Measurements from ENCODE around the gene DYNLL2. TPM values are rescaled to one million over a fixed set of nuclear protein-coding genes. Genes with fewer than 3 reads are reported as not detected.

Gene DYNLL2
- total and polyA plus RNA-seq, 3 experiments from 2014 or later: 1.4 to 41.0 (median 40.3) TPM

DNA sequence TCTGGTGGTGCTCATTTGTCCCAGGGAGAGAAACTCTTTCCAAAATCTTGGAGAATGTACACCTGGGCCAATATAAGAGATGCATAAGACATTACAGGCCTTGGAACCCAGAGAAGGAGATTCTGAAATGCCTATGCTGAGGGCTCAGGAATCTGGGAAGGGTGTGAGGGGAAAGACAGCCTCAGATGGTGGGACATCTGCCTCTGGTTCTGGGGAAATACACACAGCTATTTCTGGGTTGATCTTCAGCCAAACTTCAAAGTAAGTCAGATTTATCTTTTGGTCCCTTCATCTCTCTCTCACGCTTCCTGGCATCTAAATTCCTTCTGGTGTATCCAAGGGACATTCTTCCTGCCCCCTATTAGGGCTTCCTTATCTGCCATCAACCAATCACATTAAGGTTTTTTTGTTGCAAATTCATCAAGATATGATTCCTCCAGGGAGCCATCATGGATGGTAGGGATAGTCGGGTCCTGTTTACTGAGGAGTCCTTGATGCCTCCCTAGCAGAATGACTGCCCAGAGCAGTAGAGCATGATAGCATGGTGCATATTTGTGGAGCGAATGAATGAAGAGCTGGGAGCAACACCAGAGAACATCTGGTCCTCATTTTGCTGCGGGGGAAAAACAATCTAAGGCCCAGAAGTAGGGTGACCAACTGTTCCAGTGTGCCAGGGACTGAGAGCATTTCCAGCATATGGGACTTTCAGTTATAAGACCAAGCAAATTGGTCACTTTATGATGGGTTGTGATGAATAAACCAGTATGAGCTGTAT, 35.7 kb upstream of the DYNLL2 start:
- Histone ChIP-seq H3K27me3 (ENCODE audit: insufficient read depth, low read length, poor library complexity, severe bottlenecking) (peaks cover 7% of the 10 kb centered on the region), H3K4me1 (ENCODE audit: insufficient read depth, low read length) (no peaks in the 10 kb centered on the region), H3K9me3 (ENCODE audit: low read length) (no peaks in the 10 kb centered on the region), H3K27ac (ENCODE audit: low read depth, low read length) (no peak overlapping the region), H3K36me3 (ENCODE audit: insufficient read depth, low read length) (no peaks in the 10 kb centered on the region), H3K4me3 (ENCODE audit: low read length) (no peak overlapping the region)
- Mint-ChIP-seq H3K27ac (peak overlapping the region in 1 of 8 donors; percentile 2), H3K36me3 (peaks cover 0 to 6% (median 0%) of the 10 kb centered on the region in 3 donors), H3K4me1 (no peaks in the 10 kb centered on the region), H3K9me3 (no peaks in the 10 kb centered on the region), H3K27me3 (peaks cover 17 to 44% of the 10 kb centered on the region in 2 donors), H3K4me3 (no peak overlapping the region)
- CTCF ChIA-PET: no interaction called here
- DNase-seq: no peak
- POLR2A ChIA-PET: no interaction called here

DNA sequence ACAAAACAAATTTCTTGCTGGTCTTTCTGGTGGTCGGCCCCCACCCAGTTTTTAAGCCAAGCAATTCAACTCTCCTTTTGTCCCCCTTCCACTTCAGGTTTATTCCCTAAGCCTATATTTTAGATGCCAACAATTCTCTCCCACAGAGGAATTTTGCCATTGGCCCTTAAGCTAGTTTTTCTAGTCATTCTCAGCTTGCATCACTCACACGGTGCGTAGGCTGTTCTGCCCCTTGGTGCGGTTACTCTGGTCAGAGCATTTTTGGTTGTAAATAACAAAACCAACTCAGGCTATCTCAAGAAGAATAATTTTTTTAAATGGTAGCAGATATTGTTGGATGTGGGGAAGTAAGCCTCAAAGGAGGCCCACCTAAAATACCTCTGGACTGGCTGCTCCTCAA, 33.7 kb upstream of the DYNLL2 start:
- POLR2A ChIA-PET: no interaction called here
- DNase-seq: no peak
- Mint-ChIP-seq H3K27me3 (peaks cover 5 to 25% of the 10 kb centered on the region in 2 donors), H3K4me3 (no peak overlapping the region), H3K4me1 (peaks cover 0 to 4% (median 4%) of the 10 kb centered on the region in 3 donors), H3K36me3 (no peaks in the 10 kb centered on the region), H3K27ac (no peak overlapping the region), H3K9me3 (no peaks in the 10 kb centered on the region)
- CTCF ChIA-PET: no interaction called here
- Histone ChIP-seq H3K9me3 (ENCODE audit: low read length) (no peaks in the 10 kb centered on the region), H3K4me1 (ENCODE audit: insufficient read depth, low read length) (no peaks in the 10 kb centered on the region), H3K27me3 (ENCODE audit: insufficient read depth, low read length, poor library complexity, severe bottlenecking) (no peaks in the 10 kb centered on the region), H3K36me3 (ENCODE audit: insufficient read depth, low read length) (no peaks in the 10 kb centered on the region), H3K27ac (ENCODE audit: low read depth, low read length) (no peak overlapping the region), H3K4me3 (ENCODE audit: low read length) (no peak overlapping the region)

- CTCF ChIA-PET: no interaction called here
- POLR2A ChIA-PET: no interaction called here
Observed at GRCh38 chr17:58050966-58051365, 32.3 kb upstream of the DYNLL2 start.

DNA sequence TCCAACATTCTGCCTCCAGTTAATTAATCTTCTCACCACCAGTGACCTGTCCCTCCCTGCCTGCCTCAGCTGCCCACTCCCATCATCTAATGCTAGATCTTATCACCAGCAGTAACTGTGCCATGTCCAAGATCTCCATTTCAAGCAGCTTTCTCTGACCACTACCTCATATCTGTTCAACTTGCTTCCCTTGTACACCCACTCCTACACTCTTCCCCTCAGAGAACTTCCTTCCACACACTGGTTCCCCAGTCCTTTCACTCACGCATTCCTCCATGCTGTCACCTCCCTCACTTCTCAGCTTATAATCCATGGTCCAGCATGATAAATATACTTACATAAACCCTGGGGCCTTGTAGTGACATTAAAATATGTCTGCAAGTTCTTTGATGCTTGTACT, 31.8 kb upstream of the DYNLL2 start:
- no peaks in the 10 kb centered on the region for H3K27me3 ChIP-seq (ENCODE audit: insufficient read depth, low read length, poor library complexity, severe bottlenecking)
- H3K27me3 Mint-ChIP-seq: peaks cover 5 to 14% of the 10 kb centered on the region in 2 donors
- peaks cover 0 to 2% (median 0%) of the 10 kb centered on the region in 3 donors for H3K36me3 Mint-ChIP-seq
- ChIA-PET POLR2A (no interaction called here), CTCF (no interaction called here)
- H3K4me1 Mint-ChIP-seq: peaks cover 0 to 4% (median 4%) of the 10 kb centered on the region in 3 donors
- no peak overlapping the region for H3K4me3 Mint-ChIP-seq
- H3K9me3 Mint-ChIP-seq: no peaks in the 10 kb centered on the region
- no peak overlapping the region for H3K4me3 ChIP-seq (ENCODE audit: low read length)
- no peaks in the 10 kb centered on the region for H3K9me3 ChIP-seq (ENCODE audit: low read length)
- H3K27ac ChIP-seq (ENCODE audit: low read depth, low read length): no peak overlapping the region
- H3K36me3 ChIP-seq (ENCODE audit: insufficient read depth, low read length): no peaks in the 10 kb centered on the region
- DNase-seq: no peak
- H3K4me1 ChIP-seq (ENCODE audit: insufficient read depth, low read length): no peaks in the 10 kb centered on the region
- H3K27ac Mint-ChIP-seq: no peak overlapping the region

More at GRCh38 chr17:58050966-58051365, 32.3 kb upstream of the DYNLL2 start:
- Mint-ChIP-seq H3K9me3 (no peaks in the 10 kb centered on the region), H3K4me3 (no peak overlapping the region), H3K36me3 (peaks cover 0 to 2% (median 0%) of the 10 kb centered on the region in 3 donors), H3K4me1 (peaks cover 0 to 4% (median 4%) of the 10 kb centered on the region in 3 donors), H3K27ac (no peak overlapping the region), H3K27me3 (peaks cover 5 to 18% of the 10 kb centered on the region in 2 donors)
- no peak overlapping the region for H3K4me3 ChIP-seq (ENCODE audit: low read length)
- no peaks in the 10 kb centered on the region for H3K9me3 ChIP-seq (ENCODE audit: low read length)
- H3K4me1 ChIP-seq (ENCODE audit: insufficient read depth, low read length): no peaks in the 10 kb centered on the region
- no peaks in the 10 kb centered on the region for H3K27me3 ChIP-seq (ENCODE audit: insufficient read depth, low read length, poor library complexity, severe bottlenecking)
- no peak for DNase-seq
- H3K36me3 ChIP-seq (ENCODE audit: insufficient read depth, low read length): no peaks in the 10 kb centered on the region
- no peak overlapping the region for H3K27ac ChIP-seq (ENCODE audit: low read depth, low read length)

GRCh38 chr17:58052407-58052806, 30.8 kb upstream of the DYNLL2 start:
- Mint-ChIP-seq H3K36me3 (peaks cover 0 to 2% (median 0%) of the 10 kb centered on the region in 3 donors), H3K4me3 (no peak overlapping the region), H3K27me3 (peaks cover 4 to 10% of the 10 kb centered on the region in 2 donors), H3K4me1 (peaks cover 0 to 4% (median 4%) of the 10 kb centered on the region in 3 donors), H3K9me3 (no peaks in the 10 kb centered on the region), H3K27ac (peak overlapping the region in 1 of 8 donors; percentile 58)
- Histone ChIP-seq H3K36me3 (ENCODE audit: insufficient read depth, low read length) (no peaks in the 10 kb centered on the region), H3K27ac (ENCODE audit: low read depth, low read length) (no peak overlapping the region), H3K9me3 (ENCODE audit: low read length) (no peaks in the 10 kb centered on the region), H3K27me3 (ENCODE audit: insufficient read depth, low read length, poor library complexity, severe bottlenecking) (no peaks in the 10 kb centered on the region), H3K4me3 (ENCODE audit: low read length) (no peak overlapping the region), H3K4me1 (ENCODE audit: insufficient read depth, low read length) (no peaks in the 10 kb centered on the region)
- CTCF ChIA-PET: interaction anchor here (1.1 kb wide), 1 partner anchor 53 kb away, joined by 3 read pairs; no protein-coding TSS in a partner anchor
- no peak for DNase-seq
- POLR2A ChIA-PET: no interaction called here

GRCh38 chr17:58052945-58053715, 30.1 kb upstream of the DYNLL2 start:
- H3K27me3 ChIP-seq (ENCODE audit: insufficient read depth, low read length, poor library complexity, severe bottlenecking): no peaks in the 10 kb centered on the region
- peaks cover 0 to 4% (median 4%) of the 10 kb centered on the region in 3 donors for H3K4me1 Mint-ChIP-seq
- peak overlapping the region in 1 of 8 donors; percentile 9 for H3K27ac Mint-ChIP-seq
- H3K36me3 Mint-ChIP-seq: peaks cover 0 to 2% (median 0%) of the 10 kb centered on the region in 3 donors
- H3K4me3 Mint-ChIP-seq: peak overlapping the region in 1 of 7 donors; percentile 30
- peaks cover 4 to 5% of the 10 kb centered on the region in 2 donors for H3K27me3 Mint-ChIP-seq
- ChIA-PET CTCF (interaction anchor here (1.1 kb wide), 1 partner anchor 54 kb away, joined by 3 read pairs; no protein-coding TSS in a partner anchor), POLR2A (no interaction called here)
- H3K9me3 Mint-ChIP-seq: no peaks in the 10 kb centered on the region
- H3K4me1 ChIP-seq (ENCODE audit: insufficient read depth, low read length): no peaks in the 10 kb centered on the region
- no peak overlapping the region for H3K27ac ChIP-seq (ENCODE audit: low read depth, low read length)
- H3K9me3 ChIP-seq (ENCODE audit: low read length): no peaks in the 10 kb centered on the region
- H3K36me3 ChIP-seq (ENCODE audit: insufficient read depth, low read length): no peaks in the 10 kb centered on the region
- H3K4me3 ChIP-seq (ENCODE audit: low read length): no peak overlapping the region
- no peak for DNase-seq

- H3K27ac ChIP-seq (ENCODE audit: low read depth, low read length): no peak overlapping the region
- peaks cover 2 to 3% of the 10 kb centered on the region in 2 donors for H3K27me3 Mint-ChIP-seq
- peaks cover 0 to 4% (median 4%) of the 10 kb centered on the region in 3 donors for H3K4me1 Mint-ChIP-seq
- no peaks in the 10 kb centered on the region for H3K4me1 ChIP-seq (ENCODE audit: insufficient read depth, low read length)
- H3K4me3 Mint-ChIP-seq: no peak overlapping the region
- H3K36me3 Mint-ChIP-seq: peaks cover 0 to 2% (median 0%) of the 10 kb centered on the region in 3 donors
- ChIA-PET POLR2A (no interaction called here), CTCF (no interaction called here)
- DNase-seq: no peak
- H3K27ac Mint-ChIP-seq: no peak overlapping the region
- H3K27me3 ChIP-seq (ENCODE audit: insufficient read depth, low read length, poor library complexity, severe bottlenecking): no peaks in the 10 kb centered on the region
- H3K36me3 ChIP-seq (ENCODE audit: insufficient read depth, low read length): no peaks in the 10 kb centered on the region
- H3K4me3 ChIP-seq (ENCODE audit: low read length): no peak overlapping the region
- H3K9me3 Mint-ChIP-seq: no peaks in the 10 kb centered on the region
- H3K9me3 ChIP-seq (ENCODE audit: low read length): no peaks in the 10 kb centered on the region
Observed at GRCh38 chr17:58054641-58055040, 28.6 kb upstream of the DYNLL2 start.

DNA sequence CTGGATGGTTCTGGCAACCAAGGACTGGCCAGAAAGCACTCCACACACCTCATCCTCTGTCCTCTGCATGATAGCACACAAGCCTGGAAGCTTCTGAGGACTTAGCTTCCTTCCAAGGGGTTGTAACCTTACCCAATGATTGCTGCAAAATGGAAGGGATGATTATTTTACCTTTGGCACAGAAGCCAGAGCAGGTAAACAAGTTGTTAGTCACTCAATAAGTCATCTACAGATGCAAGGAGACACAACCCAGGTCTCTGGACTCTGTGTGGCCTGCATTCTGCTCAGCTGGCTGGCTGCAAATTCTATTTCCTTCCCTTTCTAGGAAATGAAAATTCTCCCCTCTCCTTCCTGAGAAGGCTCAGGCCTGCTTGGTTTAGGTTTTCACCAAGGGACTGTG, 26.7 kb upstream of the DYNLL2 start:
- no peak overlapping the region for H3K4me3 Mint-ChIP-seq
- no peak overlapping the region for H3K27ac ChIP-seq (ENCODE audit: low read depth, low read length)
- ChIA-PET CTCF (interaction anchor here (0.5 kb wide), 1 partner anchor 66 kb away, joined by 3 read pairs; no protein-coding TSS in a partner anchor), POLR2A (no interaction called here)
- no peaks in the 10 kb centered on the region for H3K9me3 Mint-ChIP-seq
- DNase-seq: no peak
- no peaks in the 10 kb centered on the region for H3K27me3 ChIP-seq (ENCODE audit: insufficient read depth, low read length, poor library complexity, severe bottlenecking)
- no peaks in the 10 kb centered on the region for H3K36me3 ChIP-seq (ENCODE audit: insufficient read depth, low read length)
- peaks cover 0 to 2% (median 0%) of the 10 kb centered on the region in 3 donors for H3K36me3 Mint-ChIP-seq
- peaks cover 3 to 4% of the 10 kb centered on the region in 2 donors for H3K27me3 Mint-ChIP-seq
- H3K4me1 ChIP-seq (ENCODE audit: insufficient read depth, low read length): no peaks in the 10 kb centered on the region
- H3K4me1 Mint-ChIP-seq: peaks cover 0 to 4% (median 4%) of the 10 kb centered on the region in 3 donors
- no peak overlapping the region for H3K4me3 ChIP-seq (ENCODE audit: low read length)
- no peaks in the 10 kb centered on the region for H3K9me3 ChIP-seq (ENCODE audit: low read length)
- no peak overlapping the region for H3K27ac Mint-ChIP-seq
